K562 (cell line): ENCODE data around the gene AS3MT. TPM values are rescaled to one million over a fixed set of nuclear protein-coding genes. Genes with fewer than 3 reads are reported as not detected.

ENCODE experiments used
- ATF2 ChIP-seq: sonication (generic); formaldehyde crosslinking; IDR thresholded peaks from 2 replicates; pipeline ENCODE4 v1.8.1; 2022; ENCODE audit warnings: missing genetic modification reagents
- GABPB2 ChIP-seq: fragments of 250-450 bp; sonication (Bioruptor Pico); conservative IDR thresholded peaks from 2 replicates; pipeline ENCODE4 v1.5.1; 2021; ENCODE audit warnings: mild to moderate bottlenecking
- HDAC8 ChIP-seq: fragments of 450-650 bp; IDR thresholded peaks from 2 replicates; pipeline ENCODE4 v1.6.1; 2016; ENCODE audit warnings: mild to moderate bottlenecking, missing genetic modification characterization, moderate library complexity, missing compliant biosample characterization
- HMG20A ChIP-seq: fragments of 450-650 bp; formaldehyde crosslinking; conservative IDR thresholded peaks from 2 replicates; pipeline ENCODE4 v1.4.0; 2020; ENCODE audit warnings: mild to moderate bottlenecking, mixed read lengths
- TAF7 ChIP-seq: fragments of 450-650 bp; IDR thresholded peaks from 2 replicates; pipeline ENCODE4 v1.6.1; 2016; ENCODE audit warnings: missing genetic modification characterization, missing compliant biosample characterization
- ZEB2 ChIP-seq: fragments of 450-650 bp; IDR thresholded peaks from 2 replicates; pipeline ENCODE4 v1.6.1; 2016
- ZNF586 ChIP-seq: fragments of 450-650 bp; formaldehyde crosslinking; conservative IDR thresholded peaks from 2 replicates; pipeline ENCODE4 v1.4.0; 2020; ENCODE audit warnings: mild to moderate bottlenecking, moderate library complexity
- polyA plus RNA-seq, 8 experiments: library from polyadenylated mRNA; depleted of rRNA in 4 of 8; stranded (reverse) in 5 of 8; unstranded in 3 of 8; fragments of >200 nt; fragmentation: Nextera tagmentation in 2 of 8; fragmentation: Illumina TruSeq in 1 of 8; extraction: Ambion mirVana in 2 of 8; extraction: Trizol in 1 of 8; gene quantifications; 2 replicates each; pipeline versions ENCODE4 v1.2.1 to v1.2.3, GENCODE V29; 2011 to 2014; ENCODE audit warnings: inconsistent platforms in 1 of 8, missing spikeins in 1 of 8
- total RNA-seq, 7 experiments: library from RNA; depleted of rRNA in 6 of 7; stranded (reverse); fragments of >200 nt in 6 of 7; fragmentation: Illumina TruSeq in 2 of 7; extraction: Trizol in 2 of 7; gene quantifications; 2 replicates each; pipeline versions ENCODE4 v1.2.1 to v1.2.3, GENCODE V29; 2011 to 2021; ENCODE audit warnings: low replicate concordance in 1 of 7
- TF ChIP-seq, protein P1 (sequence below): fragments of 200-600 bp; sonication (generic); IDR thresholded peaks from one replicate; pipeline ENCODE4 v1.6.1; 2012; ENCODE audit warnings: mild to moderate bottlenecking, low read depth, low read length, inconsistent platforms
- TF ChIP-seq, protein P2 (sequence below): fragments of 450-650 bp; formaldehyde crosslinking; IDR thresholded peaks from 2 replicates; pipeline ENCODE4 v1.4.0; 2022; ENCODE audit warnings: mild to moderate bottlenecking, moderate library complexity
- TF ChIP-seq, protein P3 (sequence below): fragments of 250-450 bp; sonication (Bioruptor Pico); IDR thresholded peaks from 2 replicates; pipeline ENCODE4 v1.5.1; 2021; ENCODE audit warnings: mild to moderate bottlenecking

AS3MT gene
- total and polyA plus RNA-seq, 9 of the 15 experiments (the other 6 are each of a cell fraction or from before 2014, with no cell fraction given), result 0.04 to 0.33 (median 0.19) TPM; not detected in 2

DNA sequence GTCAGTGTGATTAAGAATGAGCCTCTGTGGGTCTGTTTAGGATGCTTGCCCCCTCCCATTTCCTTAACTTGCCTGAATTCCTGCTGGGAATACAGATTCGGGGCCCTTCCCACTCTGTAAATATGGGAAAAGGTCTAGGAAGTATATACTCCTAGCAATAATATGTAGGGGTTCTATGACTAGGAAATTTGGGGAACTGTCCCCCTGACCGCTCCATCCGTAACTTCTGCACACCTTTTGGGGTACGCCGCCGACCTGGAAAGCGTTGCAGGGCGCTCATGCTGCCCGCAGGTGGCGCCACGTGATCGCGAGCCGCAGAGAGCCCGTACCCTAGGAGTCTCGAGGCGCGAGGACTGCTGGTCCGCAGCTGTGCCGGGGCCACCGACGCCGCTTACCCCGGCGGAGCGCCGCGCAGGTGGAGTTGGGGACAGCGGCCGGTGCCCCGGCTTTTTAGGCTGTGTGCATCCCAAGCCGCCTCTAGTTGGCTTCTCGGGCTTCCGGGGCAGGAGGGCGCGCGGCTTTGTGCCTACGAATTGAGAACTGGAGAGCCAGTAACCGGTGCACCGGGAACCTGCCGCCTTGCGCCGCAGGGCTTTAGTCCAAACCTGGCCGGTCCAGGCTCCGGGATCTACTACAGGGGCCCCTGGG lies 48.2 kb downstream of the AS3MT start (continued):
- TF ChIP-seq, protein P1, sequence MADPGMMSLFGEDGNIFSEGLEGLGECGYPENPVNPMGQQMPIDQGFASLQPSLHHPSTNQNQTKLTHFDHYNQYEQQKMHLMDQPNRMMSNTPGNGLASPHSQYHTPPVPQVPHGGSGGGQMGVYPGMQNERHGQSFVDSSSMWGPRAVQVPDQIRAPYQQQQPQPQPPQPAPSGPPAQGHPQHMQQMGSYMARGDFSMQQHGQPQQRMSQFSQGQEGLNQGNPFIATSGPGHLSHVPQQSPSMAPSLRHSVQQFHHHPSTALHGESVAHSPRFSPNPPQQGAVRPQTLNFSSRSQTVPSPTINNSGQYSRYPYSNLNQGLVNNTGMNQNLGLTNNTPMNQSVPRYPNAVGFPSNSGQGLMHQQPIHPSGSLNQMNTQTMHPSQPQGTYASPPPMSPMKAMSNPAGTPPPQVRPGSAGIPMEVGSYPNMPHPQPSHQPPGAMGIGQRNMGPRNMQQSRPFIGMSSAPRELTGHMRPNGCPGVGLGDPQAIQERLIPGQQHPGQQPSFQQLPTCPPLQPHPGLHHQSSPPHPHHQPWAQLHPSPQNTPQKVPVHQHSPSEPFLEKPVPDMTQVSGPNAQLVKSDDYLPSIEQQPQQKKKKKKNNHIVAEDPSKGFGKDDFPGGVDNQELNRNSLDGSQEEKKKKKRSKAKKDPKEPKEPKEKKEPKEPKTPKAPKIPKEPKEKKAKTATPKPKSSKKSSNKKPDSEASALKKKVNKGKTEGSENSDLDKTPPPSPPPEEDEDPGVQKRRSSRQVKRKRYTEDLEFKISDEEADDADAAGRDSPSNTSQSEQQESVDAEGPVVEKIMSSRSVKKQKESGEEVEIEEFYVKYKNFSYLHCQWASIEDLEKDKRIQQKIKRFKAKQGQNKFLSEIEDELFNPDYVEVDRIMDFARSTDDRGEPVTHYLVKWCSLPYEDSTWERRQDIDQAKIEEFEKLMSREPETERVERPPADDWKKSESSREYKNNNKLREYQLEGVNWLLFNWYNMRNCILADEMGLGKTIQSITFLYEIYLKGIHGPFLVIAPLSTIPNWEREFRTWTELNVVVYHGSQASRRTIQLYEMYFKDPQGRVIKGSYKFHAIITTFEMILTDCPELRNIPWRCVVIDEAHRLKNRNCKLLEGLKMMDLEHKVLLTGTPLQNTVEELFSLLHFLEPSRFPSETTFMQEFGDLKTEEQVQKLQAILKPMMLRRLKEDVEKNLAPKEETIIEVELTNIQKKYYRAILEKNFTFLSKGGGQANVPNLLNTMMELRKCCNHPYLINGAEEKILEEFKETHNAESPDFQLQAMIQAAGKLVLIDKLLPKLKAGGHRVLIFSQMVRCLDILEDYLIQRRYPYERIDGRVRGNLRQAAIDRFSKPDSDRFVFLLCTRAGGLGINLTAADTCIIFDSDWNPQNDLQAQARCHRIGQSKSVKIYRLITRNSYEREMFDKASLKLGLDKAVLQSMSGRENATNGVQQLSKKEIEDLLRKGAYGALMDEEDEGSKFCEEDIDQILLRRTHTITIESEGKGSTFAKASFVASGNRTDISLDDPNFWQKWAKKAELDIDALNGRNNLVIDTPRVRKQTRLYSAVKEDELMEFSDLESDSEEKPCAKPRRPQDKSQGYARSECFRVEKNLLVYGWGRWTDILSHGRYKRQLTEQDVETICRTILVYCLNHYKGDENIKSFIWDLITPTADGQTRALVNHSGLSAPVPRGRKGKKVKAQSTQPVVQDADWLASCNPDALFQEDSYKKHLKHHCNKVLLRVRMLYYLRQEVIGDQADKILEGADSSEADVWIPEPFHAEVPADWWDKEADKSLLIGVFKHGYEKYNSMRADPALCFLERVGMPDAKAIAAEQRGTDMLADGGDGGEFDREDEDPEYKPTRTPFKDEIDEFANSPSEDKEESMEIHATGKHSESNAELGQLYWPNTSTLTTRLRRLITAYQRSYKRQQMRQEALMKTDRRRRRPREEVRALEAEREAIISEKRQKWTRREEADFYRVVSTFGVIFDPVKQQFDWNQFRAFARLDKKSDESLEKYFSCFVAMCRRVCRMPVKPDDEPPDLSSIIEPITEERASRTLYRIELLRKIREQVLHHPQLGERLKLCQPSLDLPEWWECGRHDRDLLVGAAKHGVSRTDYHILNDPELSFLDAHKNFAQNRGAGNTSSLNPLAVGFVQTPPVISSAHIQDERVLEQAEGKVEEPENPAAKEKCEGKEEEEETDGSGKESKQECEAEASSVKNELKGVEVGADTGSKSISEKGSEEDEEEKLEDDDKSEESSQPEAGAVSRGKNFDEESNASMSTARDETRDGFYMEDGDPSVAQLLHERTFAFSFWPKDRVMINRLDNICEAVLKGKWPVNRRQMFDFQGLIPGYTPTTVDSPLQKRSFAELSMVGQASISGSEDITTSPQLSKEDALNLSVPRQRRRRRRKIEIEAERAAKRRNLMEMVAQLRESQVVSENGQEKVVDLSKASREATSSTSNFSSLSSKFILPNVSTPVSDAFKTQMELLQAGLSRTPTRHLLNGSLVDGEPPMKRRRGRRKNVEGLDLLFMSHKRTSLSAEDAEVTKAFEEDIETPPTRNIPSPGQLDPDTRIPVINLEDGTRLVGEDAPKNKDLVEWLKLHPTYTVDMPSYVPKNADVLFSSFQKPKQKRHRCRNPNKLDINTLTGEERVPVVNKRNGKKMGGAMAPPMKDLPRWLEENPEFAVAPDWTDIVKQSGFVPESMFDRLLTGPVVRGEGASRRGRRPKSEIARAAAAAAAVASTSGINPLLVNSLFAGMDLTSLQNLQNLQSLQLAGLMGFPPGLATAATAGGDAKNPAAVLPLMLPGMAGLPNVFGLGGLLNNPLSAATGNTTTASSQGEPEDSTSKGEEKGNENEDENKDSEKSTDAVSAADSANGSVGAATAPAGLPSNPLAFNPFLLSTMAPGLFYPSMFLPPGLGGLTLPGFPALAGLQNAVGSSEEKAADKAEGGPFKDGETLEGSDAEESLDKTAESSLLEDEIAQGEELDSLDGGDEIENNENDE, result no peak
- no peak for TF ChIP-seq ZEB2
- no peak for TF ChIP-seq ATF2
- no peak for TF ChIP-seq ZNF586 (CRISPR knock-in tag)
- TF ChIP-seq, protein P2, sequence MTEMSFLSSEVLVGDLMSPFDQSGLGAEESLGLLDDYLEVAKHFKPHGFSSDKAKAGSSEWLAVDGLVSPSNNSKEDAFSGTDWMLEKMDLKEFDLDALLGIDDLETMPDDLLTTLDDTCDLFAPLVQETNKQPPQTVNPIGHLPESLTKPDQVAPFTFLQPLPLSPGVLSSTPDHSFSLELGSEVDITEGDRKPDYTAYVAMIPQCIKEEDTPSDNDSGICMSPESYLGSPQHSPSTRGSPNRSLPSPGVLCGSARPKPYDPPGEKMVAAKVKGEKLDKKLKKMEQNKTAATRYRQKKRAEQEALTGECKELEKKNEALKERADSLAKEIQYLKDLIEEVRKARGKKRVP (CRISPR knock-in tag), result no peak
- TF ChIP-seq HMG20A (CRISPR knock-in tag), result no peak
- TF ChIP-seq TAF7, result no peak
- no peak for TF ChIP-seq HDAC8 (tag)
- no peak for TF ChIP-seq GABPB2 (CRISPR knock-in tag)
- TF ChIP-seq, protein P3, sequence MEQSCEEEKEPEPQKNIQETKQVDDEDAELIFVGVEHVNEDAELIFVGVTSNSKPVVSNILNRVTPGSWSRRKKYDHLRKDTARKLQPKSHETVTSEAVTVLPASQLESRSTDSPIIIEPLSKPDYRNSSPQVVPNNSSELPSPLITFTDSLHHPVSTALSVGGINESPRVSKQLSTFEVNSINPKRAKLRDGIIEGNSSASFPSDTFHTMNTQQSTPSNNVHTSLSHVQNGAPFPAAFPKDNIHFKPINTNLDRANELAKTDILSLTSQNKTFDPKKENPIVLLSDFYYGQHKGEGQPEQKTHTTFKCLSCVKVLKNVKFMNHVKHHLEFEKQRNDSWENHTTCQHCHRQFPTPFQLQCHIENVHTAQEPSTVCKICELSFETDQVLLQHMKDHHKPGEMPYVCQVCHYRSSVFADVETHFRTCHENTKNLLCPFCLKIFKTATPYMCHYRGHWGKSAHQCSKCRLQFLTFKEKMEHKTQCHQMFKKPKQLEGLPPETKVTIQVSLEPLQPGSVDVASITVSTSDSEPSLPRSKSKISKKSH (CRISPR knock-in tag), result no peak
